GM21367 (cell line): ENCODE data around the gene PHACTR1.
A peak's percentile ranks its signal among the peaks of the same experiment; 100 is the strongest.
"Not testable (repeated sequence)": the region's sequence is repeated elsewhere in the genome, so short reads cannot be mapped to it uniquely, and the experiment has no call there.

Experiments used
- ATAC-seq: cut with Tn5 transposase; IDR thresholded peaks from one replicate; pipeline ENCODE4 v1.9.1; 2021; ENCODE audit not compliant: unreplicated experiment

The PHACTR1 gene

DNA sequence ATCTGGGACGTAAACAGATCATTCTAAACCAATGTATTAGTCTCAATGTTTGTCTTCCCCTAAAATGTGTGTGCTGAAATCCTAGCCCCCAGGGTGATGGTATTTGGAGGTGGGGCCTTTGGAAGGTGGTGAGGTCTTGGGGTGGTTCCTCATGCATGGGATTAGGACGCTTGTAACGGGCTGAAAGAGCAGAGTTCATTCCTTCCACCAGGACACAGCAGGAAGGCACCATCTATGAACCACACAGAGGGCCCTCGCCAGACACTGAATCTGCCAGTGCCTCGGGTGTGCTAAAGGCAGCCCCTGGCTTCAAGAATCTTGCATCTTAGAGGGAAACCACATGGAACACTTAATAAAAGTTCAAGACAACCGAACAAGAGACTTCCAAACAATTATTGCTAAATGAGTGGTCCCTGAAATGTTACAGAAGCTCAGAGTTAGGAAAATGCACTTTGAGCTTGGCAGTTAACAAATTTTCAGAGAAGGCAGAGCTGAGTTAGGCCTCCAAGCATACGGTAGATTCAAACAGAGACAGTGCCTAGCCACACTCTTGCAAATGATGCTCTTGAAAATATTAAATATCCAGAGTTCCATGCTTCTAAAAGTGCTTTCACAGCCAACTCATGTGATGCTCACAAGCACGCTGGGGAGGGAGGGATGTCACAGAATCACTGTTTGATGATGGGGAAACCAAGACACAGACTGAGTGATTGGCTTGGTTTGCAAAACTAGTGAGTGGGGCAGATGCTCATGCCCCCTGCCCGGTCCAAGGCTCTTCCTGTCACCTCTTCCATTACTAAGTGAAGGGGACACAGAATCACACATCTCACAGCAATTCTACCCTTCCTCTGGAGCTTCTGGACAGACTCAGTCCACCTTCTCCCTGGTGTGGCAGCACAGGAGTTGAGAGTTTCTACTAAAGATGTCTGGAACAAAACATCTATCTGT, 584.4 kb downstream of the PHACTR1 start:
- ATAC-seq: no peak

DNA sequence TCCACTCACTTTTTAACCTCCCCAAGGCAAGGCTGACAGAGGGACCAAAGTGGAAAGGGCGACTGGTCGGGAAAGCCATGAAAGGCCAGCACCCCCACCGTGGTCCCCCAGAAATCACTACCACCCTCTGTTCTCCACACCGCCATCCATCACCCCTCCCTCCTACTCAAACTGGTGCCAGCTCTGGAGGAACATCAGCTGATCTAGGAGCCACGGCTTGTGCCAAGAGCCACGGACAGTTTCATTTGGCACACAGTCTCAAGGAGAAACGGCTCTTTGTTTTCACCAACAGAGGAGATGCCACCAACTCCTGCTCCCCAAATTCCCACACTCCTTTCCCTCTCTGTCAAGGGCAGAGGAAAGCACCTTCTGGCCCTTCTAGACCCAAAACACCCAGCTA, 585.7 kb downstream of the PHACTR1 start:
- ATAC-seq: no peak

DNA sequence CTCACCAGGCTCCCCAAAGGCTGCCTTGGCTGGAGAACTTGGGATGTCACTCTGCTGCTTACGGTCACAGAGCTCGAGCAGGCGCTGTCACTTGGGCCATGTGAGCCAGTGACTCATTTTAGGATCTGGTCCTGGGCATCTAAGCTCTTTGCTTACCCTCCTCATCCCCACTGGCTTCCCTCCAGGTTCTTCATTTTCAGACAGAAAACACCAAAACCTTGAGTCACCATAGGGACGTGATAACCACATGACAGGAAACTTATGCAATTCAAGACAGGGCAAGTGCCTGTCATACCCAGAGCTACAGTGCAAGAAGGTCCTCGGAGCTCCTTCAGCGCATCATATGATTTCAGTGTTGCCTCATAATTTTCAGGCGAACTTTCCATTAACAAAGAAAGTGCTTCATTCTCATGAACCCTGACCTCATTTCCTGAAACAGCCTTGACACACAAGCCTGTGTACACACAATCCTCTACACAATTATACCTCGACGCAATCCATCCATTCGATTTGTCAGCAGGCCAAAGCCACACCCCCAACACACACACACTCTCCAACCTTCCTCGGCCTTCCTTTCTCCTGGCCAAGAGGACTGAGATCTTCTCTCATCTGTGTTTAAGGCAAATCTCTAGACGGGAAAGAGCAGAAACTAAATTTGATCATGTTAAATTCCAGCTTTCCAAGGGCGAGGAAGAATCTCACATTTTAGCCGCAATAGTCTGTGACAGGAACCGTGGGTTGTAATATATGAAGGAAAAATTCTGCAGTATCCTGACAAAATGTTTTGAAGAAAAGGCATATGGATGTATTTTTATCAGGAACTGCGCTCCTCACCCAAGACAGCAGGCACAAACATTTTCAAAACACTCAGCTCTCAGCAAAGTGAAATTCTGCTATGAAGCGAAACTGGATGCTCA, 586.4 kb downstream of the PHACTR1 start:
- ATAC-seq: peak; percentile 64

DNA sequence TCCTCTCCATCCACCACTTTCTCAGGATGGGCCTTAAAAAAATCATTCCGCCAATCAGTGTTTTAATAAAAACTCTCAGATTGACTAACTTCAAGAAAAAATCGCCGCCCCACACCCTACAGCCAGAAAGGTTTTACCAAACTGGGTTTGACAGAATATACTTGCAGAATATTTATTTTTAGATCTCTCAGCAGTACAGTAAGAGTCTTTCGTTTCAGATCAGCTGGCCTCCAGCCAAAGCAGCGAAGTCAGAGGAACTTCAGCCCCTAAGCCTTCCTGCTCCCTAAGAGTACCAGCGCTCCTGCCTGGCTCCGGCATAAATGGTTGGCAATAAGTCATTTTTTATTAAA, 587.1 kb downstream of the PHACTR1 start:
- peak; percentile 50 for ATAC-seq

DNA sequence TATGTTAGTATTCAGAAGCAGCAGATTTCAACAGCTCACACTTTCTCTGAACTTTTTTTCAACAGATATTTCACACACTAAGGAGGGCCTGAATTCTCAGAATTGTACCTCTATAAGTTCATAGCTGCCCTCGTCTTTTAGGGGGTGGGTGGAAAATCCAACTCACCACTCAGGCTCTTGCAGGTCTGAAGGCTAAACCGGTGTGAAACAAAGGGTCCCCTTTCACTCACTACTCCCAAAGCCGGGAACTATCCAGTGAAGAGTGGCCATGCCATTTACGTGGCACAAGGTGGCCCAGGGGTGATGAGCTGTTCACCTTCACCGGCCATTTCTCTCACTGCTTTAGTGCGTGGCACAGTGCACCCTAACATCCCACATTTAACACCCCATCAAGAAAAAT, 587.5 kb downstream of the PHACTR1 start:
- ATAC-seq: no peak

DNA sequence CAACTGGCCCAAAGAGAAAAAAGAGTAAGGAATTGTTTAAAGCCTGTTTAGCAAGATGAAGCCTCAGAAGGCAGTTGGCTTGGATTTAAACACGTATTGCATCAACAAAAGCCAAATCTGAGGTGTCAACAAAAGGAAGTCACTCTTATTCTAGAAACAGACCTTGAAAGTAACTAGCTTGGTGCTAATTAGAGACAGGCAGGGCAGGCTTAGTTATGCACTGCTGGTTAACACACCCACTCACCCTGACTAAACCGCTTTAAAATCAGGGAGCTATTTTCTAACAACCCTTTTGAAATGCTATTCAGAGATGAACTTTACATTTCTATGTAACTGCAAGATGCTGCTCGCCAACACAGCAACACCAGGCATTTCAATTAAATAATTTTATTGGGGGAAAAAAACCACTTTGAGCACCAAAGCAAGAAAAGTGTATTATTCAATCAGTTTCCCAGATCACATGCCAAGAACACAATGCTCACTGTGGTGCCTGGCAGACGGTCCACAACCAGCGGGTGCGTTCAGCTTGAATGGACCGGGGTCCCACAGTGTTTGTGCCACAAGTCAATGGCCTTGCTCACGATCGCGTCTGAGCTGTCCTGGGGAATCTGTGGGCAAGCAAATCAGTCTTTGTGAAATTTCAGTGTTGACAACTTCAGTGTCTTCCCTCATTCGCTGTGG, 588.2 kb downstream of the PHACTR1 start:
- no peak for ATAC-seq

DNA sequence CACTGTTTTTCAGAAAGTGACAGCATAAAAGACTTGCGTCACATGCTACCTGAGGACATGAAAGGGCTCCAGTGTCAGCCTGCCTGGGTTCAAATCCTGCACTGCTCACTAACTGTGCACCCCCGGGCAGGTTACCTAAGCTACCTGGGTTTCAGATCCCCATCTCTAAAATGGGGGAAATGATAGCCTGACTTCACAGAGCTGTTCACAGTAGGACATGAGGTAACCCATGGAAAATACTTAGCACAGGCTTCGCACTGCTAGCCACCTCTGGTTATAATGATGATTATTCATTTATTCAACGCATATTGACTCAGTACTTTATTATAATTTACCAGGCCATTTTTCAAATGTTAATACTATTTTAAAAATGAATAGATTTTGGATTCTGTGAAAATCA, 588.7 kb downstream of the PHACTR1 start:
- no peak for ATAC-seq

DNA sequence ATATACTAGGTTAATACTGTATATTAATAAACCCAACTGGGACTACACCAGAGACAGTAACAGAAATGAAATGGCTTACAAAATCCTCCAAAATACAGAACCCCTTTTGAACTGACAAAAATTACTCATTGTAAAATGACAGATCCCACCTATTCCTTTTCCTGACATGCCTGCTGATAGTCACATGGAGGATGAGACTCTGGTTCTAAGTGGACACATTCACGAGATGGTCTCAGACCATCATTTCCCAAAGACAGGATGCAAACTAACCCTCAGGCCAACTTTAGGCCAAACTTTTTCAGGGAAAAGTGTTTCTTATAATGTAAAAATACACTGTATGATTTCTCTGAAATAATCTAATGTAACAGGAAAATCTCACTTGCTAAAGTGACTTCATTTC, 589.2 kb downstream of the PHACTR1 start:
- ATAC-seq: no peak

DNA sequence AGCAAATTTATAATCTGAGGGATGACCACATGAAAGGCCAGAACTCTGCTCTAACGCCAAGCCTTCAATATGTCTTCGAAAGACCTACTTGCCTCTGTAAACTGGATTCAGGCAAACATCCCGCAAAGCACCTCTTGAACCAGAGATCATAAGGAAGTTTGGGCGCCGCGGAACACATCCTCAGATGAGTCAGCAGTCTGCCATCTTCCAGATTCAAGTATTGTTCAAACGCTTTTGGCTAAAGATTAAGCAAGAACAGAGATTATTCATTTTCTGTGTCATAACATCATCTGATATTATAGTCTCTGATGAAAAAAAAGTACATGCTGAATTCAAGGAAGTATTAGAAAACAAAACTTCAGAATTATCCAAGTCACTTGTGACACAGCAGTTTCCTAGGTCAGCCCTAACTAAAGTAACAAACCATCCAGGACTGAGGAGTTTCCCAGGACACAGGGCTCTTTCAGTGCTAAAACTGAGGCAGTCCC, 591.0 kb downstream of the PHACTR1 start:
- no peak for ATAC-seq

DNA sequence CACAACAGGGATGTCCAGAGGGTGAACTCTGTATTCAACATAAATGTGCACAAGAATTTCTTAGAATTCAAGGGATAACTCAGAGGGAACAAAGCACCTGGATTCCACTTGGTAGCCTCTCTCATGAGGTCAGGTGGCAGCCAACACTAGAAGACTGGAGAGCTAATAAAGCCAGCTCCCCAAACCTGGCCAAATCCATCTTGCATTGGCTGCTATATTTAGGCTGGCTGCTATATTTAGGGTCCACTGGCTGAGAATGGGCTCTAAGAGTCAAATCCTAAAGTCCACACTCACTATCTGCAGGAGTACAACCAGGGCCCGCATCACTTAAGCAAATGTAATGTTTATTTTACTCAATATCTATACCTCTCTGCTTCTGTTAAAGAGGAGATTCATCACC, 591.8 kb downstream of the PHACTR1 start:
- no peak for ATAC-seq

DNA sequence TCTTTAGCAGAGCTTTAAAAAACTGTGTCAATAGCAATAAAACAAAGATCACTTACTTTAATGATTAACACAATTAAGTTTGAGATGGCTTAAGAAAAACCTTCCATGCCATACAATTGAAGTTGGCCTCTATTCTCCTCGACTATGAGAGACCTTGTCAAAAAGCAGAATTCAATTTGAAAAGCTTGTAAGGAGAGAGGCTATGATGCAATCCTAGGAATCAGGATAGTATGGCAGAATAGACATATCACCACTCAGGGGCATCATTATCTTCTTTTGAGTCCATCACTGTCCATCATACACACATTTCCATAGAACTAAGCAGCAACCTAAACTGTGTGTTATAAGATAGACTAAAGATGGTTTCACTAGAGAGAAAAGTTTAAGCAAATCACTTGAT, 594.6 kb downstream of the PHACTR1 start:
- no peak for ATAC-seq

DNA sequence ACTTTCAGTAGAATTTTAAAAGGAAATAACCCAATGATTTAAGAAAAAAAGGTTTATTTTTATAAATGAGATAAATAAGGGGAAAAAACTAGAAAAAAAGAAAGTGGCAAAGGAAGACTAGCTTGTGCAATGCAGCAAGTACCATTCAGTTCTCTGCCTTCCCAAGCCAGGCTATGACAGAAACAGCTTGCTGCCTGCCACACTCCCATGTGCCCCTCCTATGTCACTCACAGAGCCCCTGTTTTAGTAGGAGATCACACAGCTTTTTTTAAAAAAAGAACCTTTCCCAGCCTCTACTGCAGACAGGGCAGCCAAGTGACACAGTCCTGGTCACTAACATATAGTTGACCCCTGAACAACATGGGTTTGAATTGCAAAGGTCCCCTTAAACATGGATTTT, 598.2 kb downstream of the PHACTR1 start:
- no peak for ATAC-seq

DNA sequence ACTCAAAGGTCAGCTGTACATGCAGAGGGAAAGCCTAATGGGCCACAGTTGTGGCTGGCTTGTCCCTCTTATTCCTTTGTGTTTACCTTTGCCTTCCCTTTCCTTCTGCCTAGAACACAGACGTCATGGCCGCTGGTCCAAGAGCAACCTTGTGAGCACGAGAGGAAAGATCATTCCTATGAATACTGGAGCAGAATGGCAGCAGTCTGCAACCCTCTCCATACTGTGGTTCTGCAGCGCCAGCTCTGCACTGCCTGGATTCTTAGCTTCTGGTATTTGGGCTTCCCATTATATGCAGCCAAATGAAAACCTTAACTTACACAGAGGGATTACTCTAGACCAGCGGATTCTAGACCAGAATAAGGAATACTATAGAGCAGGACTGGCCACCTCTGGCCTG, 599.3 kb downstream of the PHACTR1 start:
- ATAC-seq: no peak

DNA sequence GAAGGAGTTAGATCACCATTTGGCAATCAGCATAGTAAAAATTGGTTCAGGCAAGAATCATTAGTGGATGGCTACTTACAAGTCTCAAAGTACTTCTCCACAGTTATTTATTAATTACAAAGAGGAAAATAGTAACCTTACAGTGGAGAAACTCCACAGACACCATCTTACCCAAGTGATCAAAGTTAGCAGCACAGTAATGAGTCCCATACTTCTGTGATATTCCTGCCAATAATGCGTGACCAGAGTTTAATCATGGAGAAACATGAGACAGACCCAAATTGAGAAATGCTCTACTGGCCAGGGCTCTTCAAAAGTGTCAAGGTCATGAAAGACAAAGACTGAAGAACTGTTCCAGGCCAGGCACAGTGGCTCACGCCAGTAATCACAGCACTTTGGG, 602.3 kb downstream of the PHACTR1 start:
- no peak for ATAC-seq

DNA sequence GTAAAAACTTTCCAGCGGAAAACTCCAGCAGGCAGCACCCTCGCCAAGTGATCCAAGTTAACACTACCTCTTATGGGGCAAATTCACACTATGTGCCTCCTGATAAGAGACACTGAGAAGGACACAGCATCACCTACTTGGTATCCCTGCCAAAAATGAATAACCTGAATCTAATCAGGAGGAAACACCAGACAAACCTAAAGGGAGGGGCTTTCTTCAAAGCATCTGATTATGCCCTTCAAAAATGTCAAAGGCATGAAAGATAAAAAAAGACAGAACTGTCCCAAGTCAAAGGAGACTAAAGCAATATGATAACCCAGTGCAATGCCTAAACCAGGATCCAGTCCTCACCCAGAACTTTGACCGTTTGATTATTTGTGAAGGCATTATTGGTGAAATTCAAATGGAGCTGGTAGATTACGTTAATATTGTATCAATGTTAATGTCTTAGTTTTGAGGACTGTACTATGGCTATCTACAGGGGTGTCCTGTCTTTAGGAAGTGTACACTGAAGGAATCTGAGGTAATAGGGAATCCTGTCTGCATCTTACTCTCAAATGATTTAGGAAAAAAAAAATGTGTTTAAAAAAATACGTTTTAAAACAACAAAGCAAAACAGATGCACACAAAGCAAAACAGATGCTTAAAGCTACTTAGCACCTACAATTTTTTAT, 603.5 kb downstream of the PHACTR1 start:
- no peak for ATAC-seq

DNA sequence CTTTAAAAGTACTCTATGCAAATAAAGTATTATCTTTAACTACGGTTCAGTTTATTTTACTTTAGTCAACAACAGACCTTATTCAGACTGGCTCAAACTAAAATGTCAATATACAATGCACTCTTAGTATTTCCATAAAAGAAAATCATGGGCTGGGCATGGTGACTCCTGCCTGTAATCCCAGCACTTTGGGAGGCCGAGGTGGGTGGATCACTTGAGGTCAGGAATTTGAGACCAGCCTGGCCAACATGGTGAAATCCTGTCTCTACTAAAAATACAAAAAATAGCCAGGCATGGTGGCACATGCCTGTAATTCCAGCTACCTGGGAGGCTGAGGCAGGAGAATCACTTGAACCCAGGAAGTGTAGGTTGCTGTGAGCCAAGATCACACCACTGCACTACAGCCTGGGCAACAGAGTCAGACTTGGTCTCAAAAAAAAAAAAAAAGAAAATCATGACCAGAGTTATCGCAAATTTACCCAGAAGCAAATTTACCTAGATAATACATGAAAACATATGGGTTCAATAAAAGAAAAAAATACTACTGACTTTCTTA, 609.5 kb downstream of the PHACTR1 start:
- ATAC-seq: not testable (repeated sequence)

DNA sequence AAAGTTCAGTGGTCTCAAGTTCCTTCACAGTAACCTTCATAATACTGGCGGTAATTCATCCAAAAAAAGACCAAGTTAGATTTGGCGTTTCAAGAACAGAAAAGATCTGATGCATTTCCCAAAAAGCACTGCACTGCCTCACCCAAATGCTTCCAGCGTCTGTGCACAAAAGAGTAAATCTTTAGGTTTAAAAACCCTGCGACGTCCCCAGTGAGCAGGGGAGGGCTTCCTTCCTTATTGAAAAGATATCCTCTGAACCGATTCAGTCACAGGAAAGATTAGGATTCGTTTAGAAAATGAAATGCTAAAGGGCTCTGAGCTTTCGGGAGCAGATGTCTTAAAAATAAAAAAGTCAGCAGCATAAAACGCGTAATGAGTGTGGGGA, 611.1 kb downstream of the PHACTR1 start:
- no peak for ATAC-seq

DNA sequence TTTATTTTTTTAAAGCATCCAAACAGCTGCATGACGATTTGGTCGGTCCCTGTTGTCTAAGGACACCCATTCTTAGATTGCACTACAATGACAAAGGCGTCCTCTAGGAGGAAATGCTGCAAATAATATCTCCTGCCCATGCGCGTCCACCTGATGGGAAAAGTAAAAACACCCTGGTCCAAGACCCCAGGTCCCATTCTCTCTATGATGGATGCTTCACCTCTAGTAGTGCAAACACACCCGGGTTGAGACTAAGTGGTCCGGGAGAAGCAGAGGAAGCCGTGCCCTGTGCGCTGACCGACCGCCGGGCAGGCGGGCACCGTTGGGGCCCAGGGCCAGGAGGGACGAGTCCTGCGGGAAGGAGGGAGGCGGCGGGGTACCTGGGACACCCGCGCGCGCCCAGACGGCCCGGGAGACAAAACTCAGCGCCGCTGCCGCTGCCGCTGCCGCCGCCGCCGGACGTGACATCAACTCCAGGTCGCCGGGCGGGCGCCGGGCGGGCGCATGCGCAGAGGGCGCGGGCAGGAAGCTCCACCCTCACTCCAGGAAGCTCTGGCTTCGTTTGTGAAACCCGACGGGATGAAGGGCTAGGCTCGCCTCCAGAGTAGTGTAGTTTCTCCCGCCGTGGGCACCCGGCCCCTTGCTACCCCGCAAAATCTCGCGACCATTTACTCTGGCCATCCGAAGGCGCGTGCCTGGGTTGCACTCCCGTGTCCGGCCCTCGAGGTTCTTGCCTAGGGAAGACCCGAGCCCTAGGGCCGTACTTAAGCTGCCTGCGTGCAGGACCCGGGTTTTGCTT, 611.7 kb downstream of the PHACTR1 start, which contains the start of gene TBC1D7:
Gene TBC1D7, minus strand, starts transcription at position 462 of the 799 bp plus-strand sequence. CDS start 1,639 bp downstream, outside the sequence.
- ATAC-seq: peak; percentile 68

DNA sequence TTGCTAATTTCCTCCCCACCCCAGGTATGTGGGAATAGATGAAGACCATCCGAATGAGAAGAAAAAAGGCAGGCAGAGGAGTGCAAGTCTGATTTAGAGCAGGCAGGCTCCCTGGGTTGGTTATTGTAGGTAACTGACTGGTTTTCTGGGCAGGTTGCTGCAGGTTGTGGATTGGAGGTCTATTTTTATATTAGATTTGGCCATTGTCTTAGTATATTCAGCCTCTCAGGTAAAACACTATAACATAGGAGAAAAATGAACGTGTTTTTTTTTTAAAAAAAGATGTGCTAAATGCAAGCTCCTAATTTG, 612.3 kb downstream of the PHACTR1 start:
- ATAC-seq: no peak
